ENCODE results near the gene LSR. TPM values are rescaled to one million over a fixed set of nuclear protein-coding genes. Genes with fewer than 3 reads are reported as not detected.

LSR gene
- total RNA-seq, 1 donor from 2014 or later: 147 TPM

- DNase-seq (ENCODE audit: low read depth): no peak
- Histone ChIP-seq H3K27me3 (ENCODE audit: control insufficient read depth, insufficient read depth, low read length) (peaks cover 5% of the 10 kb centered on the region), H3K36me3 (ENCODE audit: control insufficient read depth, insufficient read depth, low read length) (no peaks in the 10 kb centered on the region), H3K4me3 (ENCODE audit: low read depth, low read length) (no peak overlapping the region)
- no peak for TF ChIP-seq CTCF (IDR thresholded peaks at IDR 0.05; ENCODE audit: insufficient read depth, low read length, poor library complexity, severe bottlenecking)
Measured at GRCh38 chr19:35223862-35224505, 24.8 kb upstream of the LSR start.

- H3K36me3 ChIP-seq (ENCODE audit: control insufficient read depth, insufficient read depth, low read length): no peaks in the 10 kb centered on the region
- no peak overlapping the region for H3K4me3 ChIP-seq (ENCODE audit: low read depth, low read length)
- no peak for DNase-seq (ENCODE audit: low read depth)
- peaks cover 5% of the 10 kb centered on the region for H3K27me3 ChIP-seq (ENCODE audit: control insufficient read depth, insufficient read depth, low read length)
- no peak for TF ChIP-seq CTCF (IDR thresholded peaks at IDR 0.05; ENCODE audit: insufficient read depth, low read length, poor library complexity, severe bottlenecking)
Measured at GRCh38 chr19:35224681-35225571, 23.9 kb upstream of the LSR start.

GRCh38 chr19:35225951-35226350, 22.9 kb upstream of the LSR start:
- peaks cover 5% of the 10 kb centered on the region for H3K27me3 ChIP-seq (ENCODE audit: control insufficient read depth, insufficient read depth, low read length)
- TF ChIP-seq CTCF (IDR thresholded peaks at IDR 0.05; ENCODE audit: insufficient read depth, low read length, poor library complexity, severe bottlenecking): no peak
- no peak for DNase-seq (ENCODE audit: low read depth)
- H3K4me3 ChIP-seq (ENCODE audit: low read depth, low read length): no peak overlapping the region
- H3K36me3 ChIP-seq (ENCODE audit: control insufficient read depth, insufficient read depth, low read length): no peaks in the 10 kb centered on the region

- H3K4me3 ChIP-seq (ENCODE audit: low read depth, low read length): no peak overlapping the region
- no peaks in the 10 kb centered on the region for H3K36me3 ChIP-seq (ENCODE audit: control insufficient read depth, insufficient read depth, low read length)
- DNase-seq (ENCODE audit: low read depth): no peak
- no peak for TF ChIP-seq CTCF (IDR thresholded peaks at IDR 0.05; ENCODE audit: insufficient read depth, low read length, poor library complexity, severe bottlenecking)
- peaks cover 5% of the 10 kb centered on the region for H3K27me3 ChIP-seq (ENCODE audit: control insufficient read depth, insufficient read depth, low read length)
Measured at GRCh38 chr19:35226748-35227147, 22.1 kb upstream of the LSR start.

- no peak within 1 kb of the TSS for H3K4me3 ChIP-seq (ENCODE audit: low read depth, low read length)
- DNase-seq (ENCODE audit: low read depth): no peak
- H3K36me3 ChIP-seq (ENCODE audit: control insufficient read depth, insufficient read depth, low read length): no peaks in the 10 kb centered on the region
- H3K27me3 ChIP-seq (ENCODE audit: control insufficient read depth, insufficient read depth, low read length): peaks cover 5% of the 10 kb centered on the region
- TF ChIP-seq CTCF (IDR thresholded peaks at IDR 0.05; ENCODE audit: insufficient read depth, low read length, poor library complexity, severe bottlenecking): no peak
Measured at GRCh38 chr19:35228177-35228930, 20.4 kb upstream of the LSR start, which contains the start of gene FAM187B. FAM187B (minus strand) TSS chr19:35228739; CDS start chr19:35228680, 59 bp downstream.
